GM21360 (cell line): ENCODE data around the gene SH3BP2.

Experiments used
- ATAC-seq: cut with Tn5 transposase; IDR thresholded peaks from one replicate; pipeline ENCODE4 v1.9.1; 2021; ENCODE audit warnings: mild to moderate bottlenecking, moderate library complexity; ENCODE audit not compliant: unreplicated experiment

The SH3BP2 gene, protein sequence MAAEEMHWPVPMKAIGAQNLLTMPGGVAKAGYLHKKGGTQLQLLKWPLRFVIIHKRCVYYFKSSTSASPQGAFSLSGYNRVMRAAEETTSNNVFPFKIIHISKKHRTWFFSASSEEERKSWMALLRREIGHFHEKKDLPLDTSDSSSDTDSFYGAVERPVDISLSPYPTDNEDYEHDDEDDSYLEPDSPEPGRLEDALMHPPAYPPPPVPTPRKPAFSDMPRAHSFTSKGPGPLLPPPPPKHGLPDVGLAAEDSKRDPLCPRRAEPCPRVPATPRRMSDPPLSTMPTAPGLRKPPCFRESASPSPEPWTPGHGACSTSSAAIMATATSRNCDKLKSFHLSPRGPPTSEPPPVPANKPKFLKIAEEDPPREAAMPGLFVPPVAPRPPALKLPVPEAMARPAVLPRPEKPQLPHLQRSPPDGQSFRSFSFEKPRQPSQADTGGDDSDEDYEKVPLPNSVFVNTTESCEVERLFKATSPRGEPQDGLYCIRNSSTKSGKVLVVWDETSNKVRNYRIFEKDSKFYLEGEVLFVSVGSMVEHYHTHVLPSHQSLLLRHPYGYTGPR

GRCh38 chr4:2792711-2793585, at the start of gene SH3BP2:
Gene SH3BP2, plus strand, starts transcription at chr4:2793085. Its CDS starts 27,533 bp downstream, at chr4:2820618.
- no peak for ATAC-seq

- no peak for ATAC-seq
Measured at GRCh38 chr4:2743518-2744445, 49.1 kb upstream of the SH3BP2 start.

- ATAC-seq: no peak
Measured at GRCh38 chr4:2744576-2745270, 48.2 kb upstream of the SH3BP2 start.

- ATAC-seq: no peak
Measured at GRCh38 chr4:2745516-2745915, 47.4 kb upstream of the SH3BP2 start.

- ATAC-seq: peak; percentile 91
Measured at GRCh38 chr4:2745981-2746806, 46.7 kb upstream of the SH3BP2 start.

DNA sequence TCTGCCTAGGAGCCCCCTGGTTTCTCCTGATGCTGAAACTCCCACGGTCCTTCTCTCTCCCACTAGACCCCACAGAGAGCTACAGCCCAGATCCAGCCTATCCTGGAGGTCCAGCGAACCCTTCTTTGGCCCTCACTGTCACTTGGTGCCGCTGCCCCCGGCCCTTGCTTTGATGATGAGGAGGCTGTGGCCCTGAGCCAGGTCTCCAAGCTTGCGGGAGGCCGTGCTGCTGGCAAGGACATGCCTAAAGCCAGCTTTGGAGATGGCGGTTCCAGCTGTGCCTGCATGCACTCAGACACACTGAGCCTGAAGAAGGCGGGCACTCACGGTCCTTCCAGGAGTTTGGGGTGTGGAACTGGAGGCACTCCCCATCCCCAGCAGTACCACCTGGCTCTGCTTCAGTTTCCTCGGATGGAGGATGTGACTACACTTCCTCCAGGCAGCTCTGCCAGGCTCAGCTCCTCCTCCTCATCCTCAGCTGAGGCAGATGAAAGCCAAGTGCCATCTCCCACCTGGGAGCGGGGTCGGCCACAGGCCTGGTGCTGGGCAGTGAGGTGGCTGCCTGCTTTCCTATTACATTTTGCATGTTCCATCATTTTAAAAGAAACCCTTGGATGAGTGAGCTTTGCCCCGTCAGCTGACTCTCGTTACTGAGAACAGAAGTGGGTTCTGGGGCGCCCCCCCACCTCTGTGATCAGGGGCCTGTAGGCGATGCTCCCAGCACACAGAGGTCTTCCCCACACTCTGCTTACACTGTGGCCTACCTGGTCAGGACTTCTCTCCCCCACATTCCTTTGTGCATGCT, 45.8 kb upstream of the SH3BP2 start:
- ATAC-seq: no peak

DNA sequence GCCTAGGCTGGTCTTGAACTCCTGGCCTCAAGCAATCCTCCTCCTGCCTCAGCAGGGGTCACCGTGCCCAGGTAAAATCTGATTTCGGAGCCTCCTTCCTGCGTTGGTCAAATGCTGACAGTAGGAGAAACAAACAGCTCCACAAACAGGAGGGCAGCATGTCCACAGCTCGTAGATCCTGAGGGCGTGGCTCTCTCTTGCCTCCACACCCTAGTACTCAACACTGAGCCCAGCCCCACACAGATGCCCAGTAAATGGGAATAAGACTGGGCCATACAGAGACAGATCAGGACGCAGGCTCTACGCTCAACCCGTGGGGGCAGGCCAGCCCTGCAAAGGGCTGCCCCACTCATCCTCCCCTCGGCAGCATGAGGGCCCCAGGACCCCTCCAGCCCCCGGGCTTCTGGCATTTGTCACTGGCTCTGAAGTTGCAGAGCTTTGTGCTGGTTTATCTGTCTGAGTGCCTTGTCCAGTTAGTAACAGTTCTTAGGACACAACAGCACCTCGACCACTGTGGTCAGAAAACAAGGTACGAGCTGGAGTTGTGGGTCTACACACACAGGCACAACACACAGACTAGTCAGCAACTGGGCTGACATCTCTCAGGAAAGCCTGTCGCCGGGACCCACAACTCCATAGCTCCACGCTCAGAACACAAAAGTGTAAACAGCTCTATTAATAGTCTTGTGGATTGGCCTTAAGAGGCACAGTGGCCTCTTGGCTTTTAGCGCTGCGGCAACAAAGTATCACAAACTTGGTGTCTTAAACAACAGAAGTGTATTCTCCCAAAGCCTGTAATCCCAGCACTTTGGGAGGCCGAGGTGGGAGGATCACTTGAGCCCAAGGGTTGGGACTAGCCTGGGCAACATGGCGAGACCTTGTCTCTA, 41.9 kb upstream of the SH3BP2 start:
- ATAC-seq: no peak

GRCh38 chr4:2753436-2753835, 39.4 kb upstream of the SH3BP2 start:
- no peak for ATAC-seq

DNA sequence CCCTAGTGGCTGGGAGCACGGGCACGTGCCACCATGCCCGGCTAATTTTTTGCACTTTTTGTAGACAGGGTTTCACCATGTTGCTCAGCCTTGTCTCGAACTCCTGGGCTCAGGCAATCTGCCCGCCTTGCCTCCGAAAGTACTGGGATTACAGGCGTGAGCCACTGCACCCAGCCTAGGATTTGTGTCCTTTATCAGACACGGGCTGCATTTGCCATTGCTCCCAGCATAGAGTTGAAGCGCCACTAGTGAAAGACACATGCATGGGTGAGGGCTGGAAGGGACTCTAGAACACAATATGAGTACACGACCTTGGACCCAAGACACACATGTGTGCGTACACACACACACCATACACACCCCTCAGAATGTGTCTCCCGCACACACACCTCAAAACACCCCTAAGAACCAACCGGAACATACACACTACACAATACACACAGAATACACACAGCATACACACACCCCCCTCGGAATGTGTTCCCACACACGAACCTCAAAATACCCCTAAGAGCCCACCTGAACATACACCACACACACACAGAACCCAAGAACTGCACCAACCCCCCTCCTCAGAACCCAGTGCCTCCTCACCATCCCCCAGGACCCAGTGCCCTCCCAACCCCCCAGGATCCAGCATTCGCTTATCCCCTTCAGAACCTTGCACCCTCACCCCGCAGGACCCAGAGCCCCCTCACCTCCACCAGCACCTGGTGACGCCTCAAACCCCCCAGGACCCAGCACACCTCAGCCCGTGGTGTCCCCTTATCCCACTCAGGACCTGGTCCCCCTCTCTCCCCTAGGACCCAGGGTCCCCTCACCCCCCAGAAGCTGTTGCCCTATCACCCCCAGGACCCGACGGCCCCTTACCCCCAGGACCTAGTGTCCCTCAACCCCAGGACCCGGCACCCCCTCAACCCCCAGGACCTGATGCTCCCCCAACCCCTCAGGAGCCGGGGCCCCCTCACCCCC, 37.8 kb upstream of the SH3BP2 start:
- ATAC-seq: no peak

DNA sequence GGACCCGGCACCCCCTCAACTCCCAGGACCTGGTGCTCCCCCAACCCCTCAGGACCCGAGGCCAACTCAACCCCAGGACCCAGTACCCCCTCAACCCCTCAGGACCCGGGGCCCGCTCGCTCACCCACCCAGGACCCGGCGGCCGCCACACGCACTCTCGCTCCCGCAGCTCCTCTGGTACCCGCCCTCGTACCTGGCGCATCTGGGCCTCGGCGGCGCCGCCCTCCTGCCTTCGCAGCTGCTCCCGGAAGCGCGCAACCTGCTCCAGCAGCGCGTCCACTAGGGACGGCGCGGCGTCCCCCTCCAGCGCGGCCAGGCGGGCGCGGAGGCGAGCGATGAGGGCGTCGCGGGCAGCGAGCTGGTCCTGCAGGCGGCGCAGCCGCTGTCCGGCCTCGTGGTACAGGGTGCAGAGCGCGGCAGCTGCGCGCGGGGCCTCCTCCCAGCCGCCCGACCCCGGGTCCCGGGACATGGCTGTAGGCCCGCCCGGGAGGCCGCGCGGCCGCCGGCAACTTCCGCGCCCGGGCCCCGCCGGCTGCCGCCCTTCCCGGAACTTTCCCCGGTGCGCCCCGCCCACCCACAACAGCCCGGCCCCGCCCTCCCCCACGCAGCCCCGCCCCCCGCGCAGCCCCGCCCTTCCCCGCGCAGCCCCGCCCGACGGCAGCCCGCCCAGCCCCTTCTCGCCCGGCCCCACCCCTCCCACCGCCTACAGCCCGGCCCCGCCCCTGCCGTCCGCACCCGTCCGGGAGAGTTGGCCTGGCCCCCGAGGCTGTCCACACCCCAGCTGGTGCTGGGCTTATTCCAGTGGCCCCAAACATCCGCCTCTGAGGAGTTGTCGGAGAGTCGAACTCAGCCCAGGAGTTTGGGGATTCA, 36.8 kb upstream of the SH3BP2 start, which contains the start of gene TNIP2:
Gene TNIP2 (minus strand): TSS at position 516 of the 870 bp plus-strand sequence. CDS start 47 bp downstream, at position 469.
- ATAC-seq: peak; percentile 47

DNA sequence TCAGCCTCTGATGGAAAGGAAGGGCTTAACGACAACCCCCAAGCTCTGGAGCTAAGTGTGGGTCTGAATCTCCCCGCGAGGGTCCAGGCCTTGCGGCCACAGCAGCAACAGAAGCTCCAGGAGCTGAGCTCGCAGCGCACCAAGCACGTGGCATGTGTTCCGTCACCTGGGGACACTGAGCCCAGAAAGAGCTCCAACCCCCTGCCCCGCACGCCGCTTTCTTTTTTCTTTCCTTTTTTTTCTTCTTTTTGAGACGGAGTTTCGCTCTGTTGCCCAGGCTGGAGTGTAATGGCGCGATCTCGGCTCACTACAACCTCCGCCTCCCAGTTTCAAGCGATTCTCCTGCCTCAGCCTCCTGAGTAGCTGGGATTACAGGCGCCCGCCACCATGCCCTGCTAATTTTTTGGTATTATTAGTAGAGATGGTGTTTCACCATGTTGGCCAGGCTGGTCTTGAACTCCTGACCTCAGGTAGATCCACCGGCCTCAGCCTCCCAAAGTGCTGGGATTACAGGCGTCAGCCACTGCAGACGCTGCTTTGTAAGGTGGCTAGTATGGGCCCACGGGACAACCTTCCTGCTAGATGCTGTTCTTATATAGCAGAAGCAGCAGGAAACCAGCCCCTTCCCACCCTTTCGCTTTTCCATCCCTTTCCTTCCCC, 36.1 kb upstream of the SH3BP2 start:
- ATAC-seq: peak; percentile 12

- ATAC-seq: no peak
Measured at GRCh38 chr4:2757426-2757825, 35.5 kb upstream of the SH3BP2 start.

GRCh38 chr4:2761035-2761923, 31.6 kb upstream of the SH3BP2 start:
- ATAC-seq: no peak
